Stomach (tissue), 9 donors: Measurements from ENCODE around the gene TAL1. TPM values are rescaled to one million over a fixed set of nuclear protein-coding genes. Genes with fewer than 3 reads are reported as not detected.
A peak's percentile ranks its signal among the peaks of the same experiment; 100 is the strongest.

Experiments used
- DNase-seq, 2 donors: peaks; one replicate each; pipeline versions ENCODE4 v3.0.0 to v3.0.0-alpha.2; 2013 to 2019
- H3K27ac ChIP-seq, 5 donors: fragments of 200-600 bp in 4 of 5; sonication (generic) in 4 of 5; one replicate each; pipeline ENCODE4 v1.5.1; 2013 to 2019; ENCODE audit warnings: mild to moderate bottlenecking in 1 of 5, moderate library complexity in 1 of 5
- H3K27me3 ChIP-seq, 3 donors: fragments of 200-600 bp; sonication (generic); one replicate each; pipeline ENCODE4 v1.5.1; 2017 to 2019; ENCODE audit warnings: mixed run types in 1 of 3
- H3K36me3 ChIP-seq, 4 donors: fragments of 200-600 bp; sonication (generic); 1 replicate in 3 of 4; 2 replicates in 1 of 4; pipeline ENCODE4 v1.5.1; 2016 to 2019
- H3K4me1 ChIP-seq, 4 donors: fragments of 200-600 bp; sonication (generic); one replicate each; pipeline ENCODE4 v1.5.1; 2016 to 2019
- H3K4me3 ChIP-seq, 4 donors: fragments of 200-600 bp; sonication (generic) in 3 of 4; one replicate each; pipeline ENCODE4 v1.5.1; 2016 to 2019; ENCODE audit warnings: mild to moderate bottlenecking in 1 of 4
- H3K9me3 ChIP-seq, 4 donors: fragments of 200-600 bp; sonication (generic); one replicate each; pipeline ENCODE4 v1.5.1; 2016 to 2019
- CTCF ChIP-seq, 7 experiments: fragments of 450-650 bp in 4 of 7; fragments of 200-600 bp in 3 of 7; sonication (generic) in 3 of 7; IDR thresholded peaks; one replicate each; pipeline ENCODE4 v1.5.1; 2016 to 2019; ENCODE audit warnings: antibody characterized with exemption in 7 of 7, control low read depth in 2 of 7, mild to moderate bottlenecking in 1 of 7
- EP300 ChIP-seq: sonication (generic); formaldehyde crosslinking; IDR thresholded peaks from one replicate; pipeline ENCODE4 v1.6.1; 2017; ENCODE audit warnings: antibody characterized with exemption
- POLR2A ChIP-seq, 4 donors: fragments of 450-650 bp; IDR thresholded peaks; one replicate each; pipeline ENCODE4 v1.6.1; 2016; ENCODE audit warnings: antibody characterized with exemption in 4 of 4, control low read depth in 2 of 4, mild to moderate bottlenecking in 1 of 4, moderate library complexity in 1 of 4
- POLR2AphosphoS5 ChIP-seq, 3 donors: sonication (generic); formaldehyde crosslinking; IDR thresholded peaks; one replicate each; pipeline ENCODE4 v1.6.1; 2016; ENCODE audit warnings: antibody characterized with exemption in 3 of 3
- WGBS, 5 donors: extraction: QIAGEN DNeasy Blood & Tissue Kit in 3 of 5; methylation state at CpG; one replicate each; pipeline versions ENCODE4 v1.1.5 to v1.1.7; 2013 to 2018; 5-methylcytosine and 5-hydroxymethylcytosine counted together
- intact Hi-C: fragments of 100-400 bp; cut with DNase I; formaldehyde crosslinking; loops from one replicate; pipeline ENCODE4 v1.15.1; 2023; ENCODE audit warnings: low total_unique reads
- polyA plus RNA-seq, 3 donors: library from polyadenylated mRNA; stranded (reverse); fragments of 200-250 nt; gene quantifications; one replicate each; pipeline ENCODE4 v1.2.3, GENCODE V29; 2013
- total RNA-seq, 5 donors: library from RNA; depleted of rRNA; stranded (reverse); fragments of >200 nt; gene quantifications; one replicate each; pipeline versions ENCODE4 v1.1.0 to v1.2.3, GENCODE V29; 2014 to 2016
- donor health status: healthy with polysubstance abuse.
- donor health status: Bipolar disorder and iron deficiency.
- donor health status: healthy.

The TAL1 gene
- total and polyA plus RNA-seq, 8 donors, result under 0.01 to 4.5 (median 1.5) TPM; not detected in 1

DNA sequence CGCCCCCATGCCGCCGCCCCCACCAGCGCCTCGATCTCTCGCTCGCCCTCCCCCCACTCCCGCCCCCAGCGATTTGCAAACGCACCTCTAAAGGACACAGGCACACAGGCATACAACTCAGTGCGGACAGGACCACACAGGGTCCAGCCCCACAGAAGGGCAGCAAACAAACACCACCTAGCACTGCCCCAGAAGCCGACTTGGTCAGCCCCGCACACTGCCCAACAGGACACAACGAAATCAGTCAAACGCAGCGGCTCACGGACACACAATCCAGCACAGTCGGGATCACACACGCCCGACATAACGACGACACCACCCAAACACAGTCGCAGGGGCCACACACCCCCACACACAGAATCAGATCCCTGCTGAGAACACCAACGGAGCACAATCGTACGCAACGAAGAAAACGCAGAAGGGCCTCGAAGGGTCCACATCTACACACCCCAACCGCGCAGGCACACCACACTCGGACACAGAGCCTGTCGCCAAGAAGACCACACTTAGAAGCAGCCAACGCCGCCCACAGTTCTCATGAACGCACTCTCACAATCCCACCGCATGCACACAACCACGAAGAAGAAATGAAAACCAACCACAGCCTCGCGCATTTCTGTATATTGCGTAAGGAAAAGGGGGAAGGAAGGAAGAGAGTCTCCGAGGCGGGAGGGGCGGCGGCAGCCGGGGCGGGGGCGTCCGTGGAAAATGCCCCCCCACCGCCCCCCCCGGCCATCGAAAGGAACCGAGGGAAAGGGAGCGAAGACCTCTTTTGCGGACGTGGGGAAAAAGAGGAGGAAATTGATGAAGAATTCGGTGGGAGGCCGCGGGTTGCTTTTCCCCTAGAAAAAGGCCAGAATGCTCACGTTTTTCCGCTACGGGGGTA, 481 bp downstream of the TAL1 start:
- WGBS, 5 donors, result 3 to 7% (median 5%) methylated on average over 54 to 62 of the region's 62 CpGs
- intact Hi-C loops, result no loop called here
- no peaks in the 10 kb centered on the region for H3K9me3 ChIP-seq
- H3K4me3 ChIP-seq, result peak overlapping the region; percentile 34 to 51 (median 38)
- peak overlapping the region; percentile 34 to 78 (median 75) for H3K27ac ChIP-seq
- no peaks in the 10 kb centered on the region for H3K36me3 ChIP-seq
- peaks cover 36 to 96% (median 87%) of the 10 kb centered on the region in 3 donors for H3K27me3 ChIP-seq
- H3K4me1 ChIP-seq, result peaks cover 15 to 33% (median 27%) of the 10 kb centered on the region in 4 donors
- peak in 1 of 2 donors; percentile 68 for DNase-seq
- TF ChIP-seq POLR2AphosphoS5 (IDR thresholded peaks at IDR 0.05) (peak in 2 of 3 donors; percentile 43 to 80), CTCF (IDR thresholded peaks at IDR 0.05) (no peak), EP300 (no peak)

DNA sequence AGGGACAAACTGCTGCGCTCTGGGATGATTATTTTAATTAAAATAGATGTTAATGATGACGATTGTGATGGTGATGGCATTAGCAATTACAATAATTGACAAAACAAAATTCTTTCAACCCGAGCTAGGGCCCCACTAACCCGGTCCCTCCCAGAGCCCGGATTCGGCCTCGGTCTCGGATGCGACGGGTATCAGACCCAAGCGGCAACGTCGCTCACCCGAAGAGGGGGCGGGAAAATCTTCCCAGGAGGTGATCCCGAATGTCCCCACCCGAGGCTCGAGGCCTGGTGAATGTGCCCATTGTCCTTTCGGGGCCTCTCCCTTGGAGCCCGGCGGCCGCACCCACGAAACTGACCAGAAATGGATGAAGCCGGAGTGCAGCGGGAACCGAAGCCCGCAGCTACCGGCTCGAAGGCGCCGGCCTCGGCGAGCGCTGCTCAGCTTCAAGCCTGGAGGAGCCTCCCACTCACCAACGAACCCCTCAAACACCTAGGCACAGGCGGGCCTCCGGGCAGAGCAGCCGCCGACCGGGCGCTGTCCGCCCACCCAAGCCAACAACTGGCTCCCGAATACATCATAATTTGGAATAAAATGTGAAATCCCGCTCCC, 1.2 kb downstream of the TAL1 start:
- DNase-seq, result peak in 1 of 2 donors; percentile 49
- TF ChIP-seq POLR2AphosphoS5 (IDR thresholded peaks at IDR 0.05), result no peak
- 5 to 11% (median 9%) methylated on average over 17 to 44 of the region's 44 CpGs for whole genome bisulfite sequencing, 5 donors

DNA sequence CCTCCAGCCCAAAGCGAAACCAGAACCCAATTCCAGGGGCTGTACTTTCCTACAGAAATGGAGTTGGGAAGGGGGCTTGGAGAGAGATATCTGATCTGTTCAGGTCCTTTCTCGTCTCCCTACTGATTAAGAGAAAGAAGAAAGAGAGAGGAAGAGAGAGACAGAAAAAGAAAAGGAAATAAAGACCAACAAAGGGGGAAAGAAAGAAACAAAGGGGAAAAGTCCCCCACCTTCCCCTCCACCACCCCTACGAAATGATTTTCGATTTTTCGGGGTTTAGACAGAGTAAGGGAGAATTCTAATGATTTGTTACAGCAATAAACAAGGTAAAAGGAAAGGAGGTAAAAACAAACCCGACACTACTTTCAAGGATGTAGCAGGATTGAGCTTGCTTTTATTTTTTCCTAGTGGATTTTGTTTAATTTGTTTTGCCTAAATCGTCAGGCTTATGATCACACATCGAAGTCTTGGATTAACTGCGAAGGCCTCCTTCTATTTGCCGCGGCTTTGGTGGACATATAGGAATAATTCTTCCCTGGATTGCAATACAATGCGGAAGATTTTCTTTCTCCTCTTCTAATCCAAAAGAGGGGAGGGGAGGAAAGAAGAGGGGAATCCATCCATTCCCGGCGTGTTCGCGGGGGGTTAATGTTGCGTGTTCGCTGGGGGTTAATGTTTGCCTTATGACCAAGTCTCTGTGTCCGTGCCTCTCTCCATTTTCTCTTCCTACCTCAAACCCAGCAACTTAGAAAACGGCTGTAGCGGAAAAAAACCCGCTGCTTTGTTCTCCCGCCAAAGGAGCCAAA, 1.9 kb downstream of the TAL1 start:
- no peaks in the 10 kb centered on the region for H3K36me3 ChIP-seq
- intact Hi-C loops, result no loop called here
- TF ChIP-seq CTCF (IDR thresholded peaks at IDR 0.05) (no peak), EP300 (no peak), POLR2A (IDR thresholded peaks at IDR 0.05) (no peak), POLR2AphosphoS5 (IDR thresholded peaks at IDR 0.05) (no peak)
- DNase-seq, result no peak
- 13 to 18% (median 15%) methylated on average over 23 of the region's 23 CpGs for WGBS, 5 donors
- peak overlapping the region in 4 of 5 donors; percentile 70 to 78 (median 76) for H3K27ac ChIP-seq
- H3K4me1 ChIP-seq, result peaks cover 26 to 47% (median 39%) of the 10 kb centered on the region in 4 donors
- peaks cover 44 to 100% (median 99%) of the 10 kb centered on the region in 3 donors for H3K27me3 ChIP-seq
- H3K4me3 ChIP-seq, result peak overlapping the region; percentile 34 to 51 (median 38)
- H3K9me3 ChIP-seq, result no peaks in the 10 kb centered on the region

More for the DNA sequence above, 1.2 kb downstream of the TAL1 start:
- Histone ChIP-seq H3K4me3 (peak overlapping the region; percentile 34 to 51 (median 38)), H3K27ac (peak overlapping the region; percentile 4 to 78 (median 75)), H3K4me1 (peaks cover 19 to 40% (median 31%) of the 10 kb centered on the region in 4 donors), H3K36me3 (no peaks in the 10 kb centered on the region), H3K9me3 (no peaks in the 10 kb centered on the region), H3K27me3 (peaks cover 38 to 100% (median 95%) of the 10 kb centered on the region in 3 donors)
- intact Hi-C loops, result no loop called here

DNA sequence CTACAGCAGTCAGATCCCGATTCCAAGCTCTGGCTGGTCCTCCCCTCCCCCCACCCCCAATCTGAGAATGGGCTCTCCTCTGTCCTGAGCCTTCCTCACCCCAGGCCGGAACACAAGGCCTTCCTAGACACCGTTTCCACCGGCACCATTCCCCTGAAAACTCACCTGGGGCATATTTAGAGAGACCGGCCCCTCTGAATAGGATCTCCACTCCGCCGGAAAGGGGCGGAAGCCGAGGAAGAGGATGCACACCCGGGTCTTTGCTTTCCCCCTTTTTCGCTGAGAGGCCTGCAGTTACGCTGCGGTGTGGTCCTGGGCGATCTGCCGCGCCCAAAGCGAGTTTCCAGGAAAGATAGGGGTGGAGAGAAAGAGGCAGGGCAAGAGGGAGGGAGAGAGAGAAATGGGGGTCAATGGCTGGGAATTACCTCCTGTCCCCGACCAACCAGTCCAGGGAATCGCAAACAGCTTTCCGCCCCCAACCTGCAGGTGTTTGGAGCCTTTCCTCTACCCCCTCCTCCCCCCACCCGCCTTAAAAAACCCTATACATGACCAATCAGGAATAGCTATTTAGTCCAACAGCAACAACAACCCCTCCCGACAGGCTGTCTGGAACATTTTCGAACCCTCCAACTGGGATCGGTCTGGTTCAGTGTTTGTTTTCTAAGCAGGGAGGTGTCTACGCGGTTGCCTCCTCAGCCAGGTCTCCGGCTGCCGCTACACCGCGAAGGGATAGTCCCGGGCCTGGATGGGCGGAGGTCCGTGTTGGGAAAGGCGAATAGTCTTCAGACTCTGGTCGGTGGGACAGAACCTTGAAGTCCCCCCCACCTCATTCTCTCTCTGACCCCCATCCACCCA, 2.8 kb downstream of the TAL1 start:
- Histone ChIP-seq H3K36me3 (no peaks in the 10 kb centered on the region), H3K4me1 (peaks cover 32 to 54% (median 46%) of the 10 kb centered on the region in 4 donors), H3K27me3 (peaks cover 51 to 100% (median 100%) of the 10 kb centered on the region in 3 donors), H3K9me3 (no peaks in the 10 kb centered on the region), H3K4me3 (peak overlapping the region; percentile 16 to 51 (median 38)), H3K27ac (peak overlapping the region; percentile 24 to 78 (median 75))
- DNase-seq, result peak in 1 of 2 donors; percentile 28
- TF ChIP-seq CTCF (IDR thresholded peaks at IDR 0.05), result no peak
- peak in 1 of 4 donors; percentile 12 for TF ChIP-seq POLR2A (IDR thresholded peaks at IDR 0.05)
- TF ChIP-seq EP300, result no peak
- intact Hi-C loops, result no loop called here
- 12 to 25% (median 19%) methylated on average over 25 to 35 of the region's 35 CpGs for WGBS, 5 donors
